ENCODE measurements around the gene ZCCHC9.

The ZCCHC9 gene

DNA sequence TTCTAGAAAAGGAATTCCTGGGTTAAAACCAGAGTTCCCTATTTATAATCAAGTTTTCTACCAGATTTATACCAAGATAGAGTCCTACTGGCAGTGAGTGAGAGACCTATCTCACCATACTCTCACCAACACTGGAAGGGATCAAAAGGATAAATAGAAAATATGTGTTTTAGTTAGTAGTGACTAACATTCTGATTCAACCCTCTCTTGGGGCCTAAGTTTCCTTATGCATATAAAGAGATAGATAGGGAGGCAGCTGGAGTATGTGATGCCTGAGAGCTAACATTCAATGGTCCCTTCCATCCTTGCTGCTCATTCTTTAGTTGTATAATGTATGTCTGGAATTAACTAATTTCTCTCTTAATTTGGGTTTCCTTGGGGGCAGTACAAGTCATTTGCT lies 36.3 kb upstream of the ZCCHC9 start:
- TF ChIP-seq SIN3A (IDR thresholded peaks at IDR 0.05; ENCODE audit: borderline replicate concordance, insufficient read depth, low read length) (no peak), FOXP2 (optimal IDR thresholded peaks at IDR 0.05; ENCODE audit: borderline replicate concordance, extremely low read depth, extremely low read length, insufficient read depth) (no peak), POLR2AphosphoS5 (IDR thresholded peaks at IDR 0.05; ENCODE audit: low read depth, low read length) (no peak), TAF1 (IDR thresholded peaks at IDR 0.05; ENCODE audit: borderline replicate concordance, insufficient read depth, low read length) (no peak)
- TF ChIP-seq, protein P1, sequence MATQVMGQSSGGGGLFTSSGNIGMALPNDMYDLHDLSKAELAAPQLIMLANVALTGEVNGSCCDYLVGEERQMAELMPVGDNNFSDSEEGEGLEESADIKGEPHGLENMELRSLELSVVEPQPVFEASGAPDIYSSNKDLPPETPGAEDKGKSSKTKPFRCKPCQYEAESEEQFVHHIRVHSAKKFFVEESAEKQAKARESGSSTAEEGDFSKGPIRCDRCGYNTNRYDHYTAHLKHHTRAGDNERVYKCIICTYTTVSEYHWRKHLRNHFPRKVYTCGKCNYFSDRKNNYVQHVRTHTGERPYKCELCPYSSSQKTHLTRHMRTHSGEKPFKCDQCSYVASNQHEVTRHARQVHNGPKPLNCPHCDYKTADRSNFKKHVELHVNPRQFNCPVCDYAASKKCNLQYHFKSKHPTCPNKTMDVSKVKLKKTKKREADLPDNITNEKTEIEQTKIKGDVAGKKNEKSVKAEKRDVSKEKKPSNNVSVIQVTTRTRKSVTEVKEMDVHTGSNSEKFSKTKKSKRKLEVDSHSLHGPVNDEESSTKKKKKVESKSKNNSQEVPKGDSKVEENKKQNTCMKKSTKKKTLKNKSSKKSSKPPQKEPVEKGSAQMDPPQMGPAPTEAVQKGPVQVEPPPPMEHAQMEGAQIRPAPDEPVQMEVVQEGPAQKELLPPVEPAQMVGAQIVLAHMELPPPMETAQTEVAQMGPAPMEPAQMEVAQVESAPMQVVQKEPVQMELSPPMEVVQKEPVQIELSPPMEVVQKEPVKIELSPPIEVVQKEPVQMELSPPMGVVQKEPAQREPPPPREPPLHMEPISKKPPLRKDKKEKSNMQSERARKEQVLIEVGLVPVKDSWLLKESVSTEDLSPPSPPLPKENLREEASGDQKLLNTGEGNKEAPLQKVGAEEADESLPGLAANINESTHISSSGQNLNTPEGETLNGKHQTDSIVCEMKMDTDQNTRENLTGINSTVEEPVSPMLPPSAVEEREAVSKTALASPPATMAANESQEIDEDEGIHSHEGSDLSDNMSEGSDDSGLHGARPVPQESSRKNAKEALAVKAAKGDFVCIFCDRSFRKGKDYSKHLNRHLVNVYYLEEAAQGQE (IDR thresholded peaks at IDR 0.05; ENCODE audit: insufficient read depth in 1 of 2, low read depth in 2 of 2, low read length in 2 of 2): no peak

DNA sequence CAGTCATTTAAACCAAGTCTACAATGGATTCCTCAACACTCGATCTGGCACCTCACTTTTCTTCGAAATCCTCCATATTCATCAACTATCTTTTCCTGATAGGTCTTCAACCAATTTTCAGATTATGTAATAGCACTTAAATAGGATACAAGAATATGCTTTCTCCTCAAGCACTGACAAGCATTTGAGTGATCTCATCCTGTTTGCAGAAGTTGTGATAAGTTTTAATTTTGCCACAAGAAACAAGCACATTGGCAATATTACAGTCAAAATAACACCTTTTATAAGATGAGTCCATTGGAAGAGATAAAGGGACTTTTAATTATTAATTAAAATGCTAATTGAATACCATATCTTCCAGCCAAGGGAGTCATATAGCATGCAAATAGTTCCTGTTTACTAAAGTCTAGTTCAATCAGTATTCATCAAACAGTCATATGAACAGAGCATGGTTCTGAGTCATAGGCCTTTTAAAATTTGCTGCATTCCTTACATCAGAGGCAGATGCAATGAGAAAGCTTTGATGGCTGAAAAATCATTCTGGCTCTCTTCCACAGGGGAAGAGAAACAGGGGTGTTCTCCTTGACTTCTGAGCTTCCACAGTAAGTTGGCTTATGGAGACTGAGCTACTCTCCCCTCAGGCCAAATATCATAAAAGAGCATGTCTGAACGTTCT lies 32.7 kb upstream of the ZCCHC9 start:
- TF ChIP-seq SIN3A (IDR thresholded peaks at IDR 0.05; ENCODE audit: borderline replicate concordance, insufficient read depth, low read length): no peak
- no peak for TF ChIP-seq POLR2AphosphoS5 (IDR thresholded peaks at IDR 0.05; ENCODE audit: low read depth, low read length)
- no peak for TF ChIP-seq FOXP2 (optimal IDR thresholded peaks at IDR 0.05; ENCODE audit: borderline replicate concordance, extremely low read depth, extremely low read length, insufficient read depth)
- TF ChIP-seq, protein P1 (IDR thresholded peaks at IDR 0.05; ENCODE audit: insufficient read depth in 1 of 2, low read depth in 2 of 2, low read length in 2 of 2): no peak
- TF ChIP-seq TAF1 (IDR thresholded peaks at IDR 0.05; ENCODE audit: borderline replicate concordance, insufficient read depth, low read length): no peak

DNA sequence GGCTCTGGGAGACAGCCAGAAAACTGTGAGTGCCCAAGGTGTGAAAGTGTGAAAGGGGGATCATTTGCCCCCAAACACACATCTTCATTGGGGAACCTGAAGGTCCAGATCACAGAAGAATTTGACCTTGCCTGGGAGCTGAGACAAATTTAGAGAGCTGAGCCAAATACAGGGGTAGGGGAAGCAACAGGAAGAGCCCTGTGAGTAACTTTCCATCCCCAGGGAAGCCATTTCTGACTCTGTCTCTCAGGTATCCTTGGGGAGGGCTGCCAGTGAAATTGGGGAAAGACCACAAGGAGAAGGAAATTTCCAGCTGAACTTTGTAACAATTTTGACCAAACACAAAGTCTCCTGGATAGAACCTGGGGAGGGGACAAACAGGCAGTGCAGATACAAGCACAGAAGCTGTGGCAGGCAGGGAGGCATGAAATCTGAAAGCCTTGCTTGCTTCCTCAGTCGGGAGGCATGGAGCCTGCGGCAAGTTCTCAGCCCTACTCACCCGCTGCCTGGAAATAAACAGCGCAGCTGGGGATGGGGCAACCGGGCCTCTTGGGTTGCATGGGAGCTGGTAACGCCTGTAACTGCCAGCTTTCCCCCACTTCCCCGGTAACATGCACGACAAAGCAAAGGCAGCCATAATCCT lies 31.5 kb upstream of the ZCCHC9 start:
- TF ChIP-seq POLR2AphosphoS5 (IDR thresholded peaks at IDR 0.05; ENCODE audit: low read depth, low read length) (no peak), FOXP2 (optimal IDR thresholded peaks at IDR 0.05; ENCODE audit: borderline replicate concordance, extremely low read depth, extremely low read length, insufficient read depth) (no peak), SIN3A (IDR thresholded peaks at IDR 0.05; ENCODE audit: borderline replicate concordance, insufficient read depth, low read length) (no peak), TAF1 (IDR thresholded peaks at IDR 0.05; ENCODE audit: borderline replicate concordance, insufficient read depth, low read length) (no peak)
- TF ChIP-seq, protein P1 (IDR thresholded peaks at IDR 0.05; ENCODE audit: insufficient read depth in 1 of 2, low read depth in 2 of 2, low read length in 2 of 2): no peak

DNA sequence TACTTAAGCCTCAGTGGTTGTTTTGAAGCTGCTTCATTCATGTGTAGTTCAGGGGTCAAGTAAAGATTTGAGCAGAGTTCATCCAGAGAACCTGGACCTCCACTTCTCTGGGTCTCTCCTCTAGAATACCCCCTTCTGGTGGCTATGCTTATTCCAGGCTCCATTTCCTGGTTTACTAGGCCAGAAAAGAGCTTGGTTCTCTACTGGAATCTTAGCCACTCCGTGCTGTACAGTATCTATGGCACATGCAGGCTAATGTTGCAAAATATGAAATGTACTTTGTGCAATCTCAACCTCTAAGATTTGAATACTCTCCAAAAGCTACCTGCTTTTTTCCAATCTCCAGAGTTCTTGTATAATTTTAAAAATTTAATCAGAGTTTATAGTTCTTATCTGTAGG lies 17.4 kb upstream of the ZCCHC9 start:
- TF ChIP-seq TAF1 (IDR thresholded peaks at IDR 0.05; ENCODE audit: borderline replicate concordance, insufficient read depth, low read length) (no peak), SIN3A (IDR thresholded peaks at IDR 0.05; ENCODE audit: borderline replicate concordance, insufficient read depth, low read length) (no peak), FOXP2 (optimal IDR thresholded peaks at IDR 0.05; ENCODE audit: borderline replicate concordance, extremely low read depth, extremely low read length, insufficient read depth) (no peak), POLR2AphosphoS5 (IDR thresholded peaks at IDR 0.05; ENCODE audit: low read depth, low read length) (no peak)
- TF ChIP-seq, protein P1 (IDR thresholded peaks at IDR 0.05; ENCODE audit: insufficient read depth in 1 of 2, low read depth in 2 of 2, low read length in 2 of 2): no peak

Data from PFSK-1 (cell line).